SK-N-MC (cell line): Measurements from ENCODE around the gene PAEP.

ENCODE experiments used
- DNase-seq: peaks from one replicate; pipeline ENCODE4 v3.0.0-alpha.2; 2011; ENCODE audit warnings: low read depth, low spot score
- H3K27ac ChIP-seq: fragments of 200-600 bp; sonication (generic); 2 replicates; pipeline ENCODE4 v1.5.1; 2016; ENCODE audit warnings: mixed run types
- H3K36me3 ChIP-seq: fragments of 200-600 bp; sonication (generic); 2 replicates; pipeline ENCODE4 v1.6.1; 2017; ENCODE audit warnings: antibody characterized with exemption, low read length, mixed read lengths; ENCODE audit not compliant: insufficient read depth
- H3K4me3 ChIP-seq: fragments of 200-600 bp; sonication (generic); 2 replicates; pipeline ENCODE4 v1.5.1; 2016
- H3K9ac ChIP-seq: fragments of 200-600 bp; sonication (generic); 2 replicates; pipeline ENCODE4 v1.8.0; 2017; ENCODE audit warnings: mixed run types, mixed read lengths; ENCODE audit not compliant: insufficient read length
- H3K9me3 ChIP-seq: fragments of 200-600 bp; sonication (generic); 2 replicates; pipeline ENCODE4 v1.6.1; 2017; ENCODE audit warnings: low read depth, mild to moderate bottlenecking, antibody characterized with exemption, low read length, moderate library complexity, mixed read lengths
- EZH2 ChIP-seq: fragments of 200-600 bp; sonication (generic); IDR thresholded peaks from one replicate; pipeline ENCODE4 v1.6.1; 2017; ENCODE audit warnings: antibody characterized with exemption
- FOXP2 ChIP-seq: optimal IDR thresholded peaks from 2 replicates; pipeline ENCODE3; 2011; ENCODE audit warnings: mild to moderate bottlenecking, moderate library complexity; ENCODE audit not compliant: insufficient read depth; ENCODE audit errors: extremely low read length, control extremely low read depth
- POLR2AphosphoS5 ChIP-seq: IDR thresholded peaks from 2 replicates; pipeline ENCODE4 v1.6.1; 2012; ENCODE audit warnings: mild to moderate bottlenecking, low read depth, low read length, borderline replicate concordance

The PAEP gene

GRCh38 chr9:135566552-135566951 lies 5.0 kb downstream of the PAEP start:
- no peak for TF ChIP-seq POLR2AphosphoS5
- no peak for TF ChIP-seq EZH2
- no peak for TF ChIP-seq FOXP2
- no peak for DNase-seq
- Histone ChIP-seq H3K36me3 (no peaks in the 10 kb centered on the region), H3K4me3 (no peak overlapping the region), H3K27ac (no peak overlapping the region), H3K9ac (no peak overlapping the region), H3K9me3 (no peaks in the 10 kb centered on the region)

DNA sequence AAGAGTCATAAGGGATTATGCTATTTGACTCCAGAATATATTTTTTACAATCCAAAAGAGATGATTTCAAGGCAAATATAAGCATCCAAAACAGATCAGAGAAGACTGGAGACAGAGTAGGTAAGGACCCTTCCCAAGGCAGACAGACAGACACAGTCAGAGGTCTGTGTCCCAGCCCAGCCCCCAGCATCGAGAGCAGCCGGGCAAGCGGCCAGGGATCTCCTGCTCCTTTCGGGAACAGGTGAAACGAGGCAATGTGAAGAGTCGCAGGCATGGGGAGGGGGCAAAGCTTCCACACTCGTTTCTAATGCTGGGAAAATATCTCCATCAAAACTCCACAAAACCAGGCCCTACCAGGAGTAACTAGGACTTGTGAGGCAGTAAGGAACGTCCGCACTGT lies 5.8 kb downstream of the PAEP start:
- Histone ChIP-seq H3K9ac (no peak overlapping the region), H3K4me3 (no peak overlapping the region), H3K36me3 (no peaks in the 10 kb centered on the region), H3K27ac (no peak overlapping the region), H3K9me3 (no peaks in the 10 kb centered on the region)
- TF ChIP-seq FOXP2: no peak
- TF ChIP-seq POLR2AphosphoS5: no peak
- TF ChIP-seq EZH2: no peak
- DNase-seq: no peak

DNA sequence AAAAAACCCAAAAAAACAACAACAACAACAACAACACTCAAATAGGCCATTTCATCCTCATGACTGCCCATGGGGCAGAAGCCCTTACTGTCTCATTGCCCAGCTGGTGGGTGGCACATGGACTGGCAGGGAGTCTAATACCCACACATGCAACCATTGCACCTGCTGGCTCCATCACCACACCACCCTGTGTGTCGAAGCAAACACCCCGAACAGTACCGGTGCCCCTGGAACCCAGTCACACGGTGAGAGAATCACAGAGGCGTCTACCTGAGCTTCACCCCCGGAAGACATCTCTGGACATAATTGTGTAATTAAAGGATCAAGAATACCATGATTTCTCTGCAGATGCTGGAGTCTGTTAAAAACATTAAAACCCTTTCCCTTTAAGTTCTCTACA lies 6.5 kb downstream of the PAEP start:
- Histone ChIP-seq H3K9ac (no peak overlapping the region), H3K36me3 (no peaks in the 10 kb centered on the region), H3K27ac (no peak overlapping the region), H3K9me3 (no peaks in the 10 kb centered on the region), H3K4me3 (no peak overlapping the region)
- DNase-seq: no peak
- TF ChIP-seq EZH2: no peak
- TF ChIP-seq FOXP2: no peak
- no peak for TF ChIP-seq POLR2AphosphoS5

GRCh38 chr9:135570456-135570855 lies 8.9 kb downstream of the PAEP start:
- H3K9me3 ChIP-seq: no peaks in the 10 kb centered on the region
- no peak overlapping the region for H3K4me3 ChIP-seq
- DNase-seq: no peak
- H3K9ac ChIP-seq: no peak overlapping the region
- no peak overlapping the region for H3K27ac ChIP-seq
- no peak for TF ChIP-seq EZH2
- TF ChIP-seq FOXP2: no peak
- TF ChIP-seq POLR2AphosphoS5: no peak
- H3K36me3 ChIP-seq: no peaks in the 10 kb centered on the region

GRCh38 chr9:135572233-135572632 lies 10.7 kb downstream of the PAEP start:
- DNase-seq: no peak
- TF ChIP-seq EZH2: no peak
- TF ChIP-seq FOXP2: no peak
- TF ChIP-seq POLR2AphosphoS5: no peak
- Histone ChIP-seq H3K36me3 (no peaks in the 10 kb centered on the region), H3K9me3 (no peaks in the 10 kb centered on the region), H3K9ac (no peak overlapping the region), H3K27ac (no peak overlapping the region), H3K4me3 (no peak overlapping the region)

DNA sequence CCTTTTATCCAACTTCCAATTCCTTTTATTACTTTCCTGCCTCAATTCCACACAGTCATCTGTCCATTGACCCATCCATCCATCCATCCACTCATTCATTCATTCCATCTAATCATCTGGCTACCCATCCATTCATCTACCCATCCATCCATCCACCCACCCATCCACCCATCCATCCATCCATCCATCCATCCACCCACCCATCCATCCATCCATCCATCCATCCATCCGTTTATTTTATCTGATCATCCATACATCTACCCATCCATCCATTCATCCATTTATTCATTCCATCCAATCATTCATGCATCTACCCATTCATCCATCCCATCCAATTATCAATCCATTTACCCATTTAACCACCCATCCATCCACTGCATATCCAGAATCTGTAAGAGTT lies 11.6 kb downstream of the PAEP start:
- H3K9me3 ChIP-seq: no peaks in the 10 kb centered on the region
- no peak overlapping the region for H3K27ac ChIP-seq
- no peaks in the 10 kb centered on the region for H3K36me3 ChIP-seq
- TF ChIP-seq FOXP2 (no peak), POLR2AphosphoS5 (no peak), EZH2 (no peak)
- DNase-seq: no peak
- H3K9ac ChIP-seq: no peak overlapping the region
- no peak overlapping the region for H3K4me3 ChIP-seq

GRCh38 chr9:135574331-135574730 lies 12.8 kb downstream of the PAEP start:
- no peaks in the 10 kb centered on the region for H3K36me3 ChIP-seq
- H3K27ac ChIP-seq: no peak overlapping the region
- H3K9me3 ChIP-seq: no peaks in the 10 kb centered on the region
- no peak overlapping the region for H3K4me3 ChIP-seq
- no peak for DNase-seq
- no peak overlapping the region for H3K9ac ChIP-seq
- TF ChIP-seq EZH2: no peak
- TF ChIP-seq POLR2AphosphoS5: no peak
- no peak for TF ChIP-seq FOXP2

GRCh38 chr9:135574943-135575342 lies 13.4 kb downstream of the PAEP start:
- Histone ChIP-seq H3K4me3 (no peak overlapping the region), H3K9ac (no peak overlapping the region), H3K36me3 (no peaks in the 10 kb centered on the region), H3K9me3 (no peaks in the 10 kb centered on the region), H3K27ac (no peak overlapping the region)
- no peak for TF ChIP-seq EZH2
- TF ChIP-seq POLR2AphosphoS5: no peak
- no peak for TF ChIP-seq FOXP2
- DNase-seq: no peak

GRCh38 chr9:135575995-135576631 lies 14.6 kb downstream of the PAEP start:
- no peak for DNase-seq
- Histone ChIP-seq H3K36me3 (no peaks in the 10 kb centered on the region), H3K9me3 (no peaks in the 10 kb centered on the region), H3K27ac (no peak overlapping the region), H3K4me3 (no peak overlapping the region), H3K9ac (no peak overlapping the region)
- TF ChIP-seq EZH2 (no peak), FOXP2 (no peak), POLR2AphosphoS5 (no peak)
